Mesothelial cell of epicardium (in vitro differentiated cells): ENCODE measurements around the gene WEE2. TPM values are rescaled to one million over a fixed set of nuclear protein-coding genes. Genes with fewer than 3 reads are reported as not detected.

ENCODE experiments used
- DNase-seq, 2 experiments: peaks; one replicate each; pipeline ENCODE4 v3.0.0; 2021; ENCODE audit warnings: low spot score in 2 of 2; ENCODE audit not compliant: unreplicated experiment in 2 of 2
- H3K27ac Mint-ChIP-seq: 2 replicates; pipeline ENCODE4 v1.8.0; 2021; ENCODE audit warnings: mixed read lengths
- H3K27me3 Mint-ChIP-seq: 2 replicates; pipeline ENCODE4 v1.8.0; 2021; ENCODE audit warnings: low read depth, mixed read lengths
- H3K36me3 Mint-ChIP-seq: 2 replicates; pipeline ENCODE4 v1.8.0; 2021; ENCODE audit warnings: mixed read lengths
- H3K4me1 Mint-ChIP-seq: 2 replicates; pipeline ENCODE4 v1.8.0; 2021; ENCODE audit warnings: mixed read lengths
- H3K4me3 Mint-ChIP-seq: 2 replicates; pipeline ENCODE4 v1.8.0; 2021; ENCODE audit warnings: mild to moderate bottlenecking, moderate library complexity, mixed read lengths
- H3K9me3 Mint-ChIP-seq: 2 replicates; pipeline ENCODE4 v1.8.0; 2021; ENCODE audit warnings: mixed read lengths
- total RNA-seq: library from RNA; stranded (reverse); gene quantifications from 3 replicates; pipeline ENCODE4 v1.2.1, GENCODE V29; 2021
- TF ChIP-seq, protein P1 (sequence below): fragments of 200-600 bp; sonication (generic); IDR thresholded peaks from one replicate; pipeline ENCODE4 v1.5.0; 2021; ENCODE audit warnings: antibody characterized with exemption; ENCODE audit not compliant: unreplicated experiment

WEE2 gene
- total RNA-seq, 1 donor from 2014 or later: not detected

DNA sequence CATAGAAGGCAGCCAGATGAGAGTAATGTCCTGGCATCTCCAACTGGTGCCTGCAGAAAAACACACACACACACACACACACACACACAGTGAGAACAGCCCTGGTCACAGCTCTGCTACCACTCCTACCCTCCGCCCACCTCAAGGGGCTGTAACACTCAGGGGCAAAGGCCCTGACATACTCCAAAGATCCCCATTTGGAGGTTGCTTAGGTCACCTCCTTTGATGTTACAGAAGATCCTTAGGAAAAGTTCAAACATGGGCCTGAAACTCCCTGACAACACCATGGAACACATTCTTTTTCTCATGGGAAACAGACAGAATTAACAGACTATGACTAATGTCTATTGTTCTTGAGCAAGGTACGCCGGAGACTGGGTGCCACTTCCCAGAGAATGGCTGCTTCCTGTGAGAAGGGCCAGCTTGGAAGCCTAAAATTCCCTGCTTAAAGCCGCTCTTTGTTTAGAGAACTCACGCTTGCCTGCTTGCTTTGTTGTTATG is 33.9 kb upstream of the WEE2 start:
- peaks cover 27% of the 10 kb centered on the region for H3K36me3 Mint-ChIP-seq
- DNase-seq: no peak
- H3K9me3 Mint-ChIP-seq: peaks cover 4% of the 10 kb centered on the region
- no peaks in the 10 kb centered on the region for H3K27me3 Mint-ChIP-seq
- H3K27ac Mint-ChIP-seq: no peak overlapping the region
- no peak overlapping the region for H3K4me3 Mint-ChIP-seq
- TF ChIP-seq, protein P1, sequence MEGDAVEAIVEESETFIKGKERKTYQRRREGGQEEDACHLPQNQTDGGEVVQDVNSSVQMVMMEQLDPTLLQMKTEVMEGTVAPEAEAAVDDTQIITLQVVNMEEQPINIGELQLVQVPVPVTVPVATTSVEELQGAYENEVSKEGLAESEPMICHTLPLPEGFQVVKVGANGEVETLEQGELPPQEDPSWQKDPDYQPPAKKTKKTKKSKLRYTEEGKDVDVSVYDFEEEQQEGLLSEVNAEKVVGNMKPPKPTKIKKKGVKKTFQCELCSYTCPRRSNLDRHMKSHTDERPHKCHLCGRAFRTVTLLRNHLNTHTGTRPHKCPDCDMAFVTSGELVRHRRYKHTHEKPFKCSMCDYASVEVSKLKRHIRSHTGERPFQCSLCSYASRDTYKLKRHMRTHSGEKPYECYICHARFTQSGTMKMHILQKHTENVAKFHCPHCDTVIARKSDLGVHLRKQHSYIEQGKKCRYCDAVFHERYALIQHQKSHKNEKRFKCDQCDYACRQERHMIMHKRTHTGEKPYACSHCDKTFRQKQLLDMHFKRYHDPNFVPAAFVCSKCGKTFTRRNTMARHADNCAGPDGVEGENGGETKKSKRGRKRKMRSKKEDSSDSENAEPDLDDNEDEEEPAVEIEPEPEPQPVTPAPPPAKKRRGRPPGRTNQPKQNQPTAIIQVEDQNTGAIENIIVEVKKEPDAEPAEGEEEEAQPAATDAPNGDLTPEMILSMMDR: no peak
- H3K4me1 Mint-ChIP-seq: no peaks in the 10 kb centered on the region

DNA sequence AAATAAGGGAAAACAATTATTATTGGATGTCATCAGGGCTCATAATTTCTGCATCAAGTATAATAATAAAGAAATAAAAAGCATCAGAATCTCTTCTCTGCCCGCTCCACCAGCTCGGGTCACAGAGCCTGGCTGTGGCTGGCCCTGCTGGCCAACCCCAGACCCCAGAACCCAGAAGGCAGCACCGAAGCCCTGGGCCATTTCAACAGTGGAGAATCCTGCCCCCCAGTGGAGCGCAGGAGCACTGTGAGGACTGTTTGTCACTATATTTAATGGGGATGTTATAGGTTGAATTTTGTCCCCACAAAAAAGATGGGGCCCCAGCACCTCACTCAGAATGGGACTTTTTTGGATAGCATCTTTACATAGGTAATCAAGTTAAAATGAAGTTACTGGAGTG is 33.5 kb upstream of the WEE2 start:
- Mint-ChIP-seq H3K27ac (no peak overlapping the region), H3K9me3 (peaks cover 4% of the 10 kb centered on the region), H3K36me3 (peaks cover 27% of the 10 kb centered on the region), H3K4me3 (no peak overlapping the region), H3K4me1 (no peaks in the 10 kb centered on the region), H3K27me3 (no peaks in the 10 kb centered on the region)
- TF ChIP-seq, protein P1: no peak
- DNase-seq: no peak

DNA sequence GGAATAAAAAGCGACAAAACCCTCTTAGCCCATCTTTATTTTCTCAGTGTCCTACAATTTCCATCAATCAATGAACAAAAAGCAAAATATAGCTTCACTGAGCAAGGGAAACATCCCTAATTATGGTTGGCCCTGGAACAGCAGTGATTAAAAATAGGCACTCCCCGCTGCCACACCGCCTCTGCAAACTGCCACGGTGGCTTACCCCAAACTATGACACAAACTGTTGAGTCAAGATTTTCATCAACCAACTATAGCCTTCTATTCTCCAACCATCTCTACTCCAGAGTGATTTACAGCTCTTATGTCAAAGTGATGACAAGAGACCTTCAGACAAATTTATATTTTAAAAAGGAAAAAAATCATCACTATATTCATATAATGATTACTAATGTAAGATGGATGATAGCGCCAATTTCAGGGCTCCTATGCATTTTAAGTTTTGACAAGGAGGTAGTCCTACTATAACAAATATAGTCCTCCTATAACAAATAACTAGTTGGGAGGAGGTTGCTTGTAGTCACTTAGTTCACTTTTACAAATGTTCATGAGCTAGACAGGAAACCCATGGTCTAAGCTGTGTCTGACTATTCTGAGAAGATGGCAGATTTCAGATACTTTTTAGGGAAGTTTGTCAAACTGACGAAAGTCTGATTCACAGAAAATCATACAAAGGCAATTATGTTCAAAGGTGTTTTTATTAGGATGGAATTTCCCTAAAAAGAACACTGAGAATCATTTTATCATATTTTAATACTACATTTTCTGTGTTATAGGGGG is 32.5 kb upstream of the WEE2 start:
- no peaks in the 10 kb centered on the region for H3K4me1 Mint-ChIP-seq
- H3K36me3 Mint-ChIP-seq: peaks cover 30% of the 10 kb centered on the region
- H3K27me3 Mint-ChIP-seq: no peaks in the 10 kb centered on the region
- TF ChIP-seq, protein P1: no peak
- peaks cover 4% of the 10 kb centered on the region for H3K9me3 Mint-ChIP-seq
- DNase-seq: no peak
- H3K4me3 Mint-ChIP-seq: no peak overlapping the region
- H3K27ac Mint-ChIP-seq: no peak overlapping the region

DNA sequence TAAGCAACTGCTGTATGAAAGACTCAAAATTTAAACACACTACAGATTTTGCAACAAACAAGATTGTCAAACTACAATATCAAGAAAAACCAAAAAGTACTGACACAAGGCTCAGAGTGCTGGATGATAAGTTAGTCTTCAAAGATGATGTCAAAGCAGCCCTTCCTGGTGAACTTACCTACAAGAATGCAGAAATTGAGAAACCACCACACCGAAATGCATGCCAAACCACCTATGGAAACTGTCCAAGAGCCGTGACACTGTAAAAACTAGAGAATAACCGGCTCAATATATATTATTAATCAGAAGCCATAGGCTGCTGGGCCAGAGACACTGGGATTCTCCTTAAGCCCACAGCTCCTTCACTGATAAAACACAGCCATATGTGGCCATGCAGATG is 31.5 kb upstream of the WEE2 start:
- H3K4me3 Mint-ChIP-seq: no peak overlapping the region
- DNase-seq: no peak
- no peak overlapping the region for H3K27ac Mint-ChIP-seq
- H3K4me1 Mint-ChIP-seq: no peaks in the 10 kb centered on the region
- H3K9me3 Mint-ChIP-seq: peaks cover 4% of the 10 kb centered on the region
- H3K27me3 Mint-ChIP-seq: no peaks in the 10 kb centered on the region
- peaks cover 32% of the 10 kb centered on the region for H3K36me3 Mint-ChIP-seq
- TF ChIP-seq, protein P1: no peak

DNA sequence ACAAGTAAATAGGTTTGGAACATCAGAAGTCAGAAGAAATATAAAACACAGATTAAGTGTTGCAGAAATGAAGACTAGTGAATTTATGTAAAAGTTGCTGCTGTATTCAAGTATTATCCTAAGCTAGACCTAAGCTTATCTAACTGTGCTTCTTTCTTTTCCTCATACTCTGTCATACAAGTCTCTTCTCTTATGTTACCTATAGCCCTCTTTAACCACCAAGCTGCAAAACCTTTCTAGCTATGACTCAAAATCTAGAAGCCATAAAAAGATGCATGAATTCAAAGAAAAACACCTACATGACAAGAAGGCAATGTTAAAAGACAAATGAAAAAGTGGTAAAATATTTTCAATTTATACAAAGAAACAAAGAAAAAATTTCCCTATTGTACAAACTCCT is 29.1 kb upstream of the WEE2 start:
- Mint-ChIP-seq H3K36me3 (peaks cover 25% of the 10 kb centered on the region), H3K4me3 (no peak overlapping the region), H3K27me3 (no peaks in the 10 kb centered on the region), H3K27ac (no peak overlapping the region), H3K9me3 (no peaks in the 10 kb centered on the region), H3K4me1 (no peaks in the 10 kb centered on the region)
- no peak for DNase-seq
- TF ChIP-seq, protein P1: no peak
